ENCODE results near the gene TMED8. TPM values are rescaled to one million over a fixed set of nuclear protein-coding genes. Genes with fewer than 3 reads are reported as not detected.

The TMED8 gene
- total and polyA plus RNA-seq, 7 experiments from 2014 or later = 2.4 to 18.6 (median 6.0) TPM

GRCh38 chr14:77325746-77326094, 51.2 kb downstream of the TMED8 start:
- Mint-ChIP-seq H3K9me3 (no peaks in the 10 kb centered on the region), H3K4me1 (peaks cover 6 to 13% (median 11%) of the 10 kb centered on the region in 7 donors), H3K27me3 (no peaks in the 10 kb centered on the region), H3K27ac (no peak overlapping the region), H3K4me3 (no peak overlapping the region), H3K36me3 (no peaks in the 10 kb centered on the region)
- DNase-seq (no peak), ATAC-seq (no peak)
- no peaks in the 10 kb centered on the region for H3K4me1 ChIP-seq (ENCODE audit: control insufficient read depth in 2 of 2, insufficient read depth in 2 of 2, low read length in 2 of 2)
- H3K9me3 ChIP-seq (ENCODE audit: control insufficient read depth in 2 of 3, low read length in 3 of 3) = no peaks in the 10 kb centered on the region
- no peaks in the 10 kb centered on the region for H3K27me3 ChIP-seq (ENCODE audit: control insufficient read depth in 2 of 2, insufficient read depth in 2 of 2, low read length in 2 of 2)
- no peaks in the 10 kb centered on the region for H3K36me3 ChIP-seq (ENCODE audit: control insufficient read depth in 2 of 3, insufficient read depth in 3 of 3, low read length in 3 of 3)
- H3K27ac ChIP-seq (ENCODE audit: low read depth, low read length) = no peak overlapping the region
- CTCF ChIA-PET = interaction anchor here (0.6 to 1.7 kb wide), 2 partner anchors 10 to 18 kb away, joined by 3 read pairs; no protein-coding TSS in a partner anchor
- H3K4me3 ChIP-seq (ENCODE audit: low read length) = no peak overlapping the region
- intact Hi-C loops (cut with micrococcal nuclease) = loop anchor here in 1 of 2 donors (10.0 kb wide), 1 partner anchor 201 kb away; no protein-coding TSS in a partner anchor
- POLR2A ChIA-PET = no interaction called here

- Histone ChIP-seq H3K4me3 (ENCODE audit: low read length) (no peak overlapping the region), H3K27ac (ENCODE audit: low read depth, low read length) (no peak overlapping the region), H3K4me1 (ENCODE audit: control insufficient read depth in 2 of 2, insufficient read depth in 2 of 2, low read length in 2 of 2) (peaks cover 0 to 1% of the 10 kb centered on the region in 2 donors), H3K27me3 (ENCODE audit: control insufficient read depth in 2 of 2, insufficient read depth in 2 of 2, low read length in 2 of 2) (no peaks in the 10 kb centered on the region), H3K36me3 (ENCODE audit: control insufficient read depth in 2 of 3, insufficient read depth in 3 of 3, low read length in 3 of 3) (peaks cover 0 to 3% (median 0%) of the 10 kb centered on the region in 3 experiments), H3K9me3 (ENCODE audit: control insufficient read depth in 2 of 3, low read length in 3 of 3) (no peaks in the 10 kb centered on the region)
- CTCF ChIA-PET = interaction anchor here (1.7 kb wide), 1 partner anchor 10 kb away, joined by 3 read pairs; no protein-coding TSS in a partner anchor
- DNase-seq (no peak), ATAC-seq (no peak)
- intact Hi-C loops (cut with micrococcal nuclease) = loop anchor here (5.0 to 10.0 kb wide), 4 partner anchors 200 to 1173 kb away; partner anchors contain the start of gene GPATCH2L (in 1 of the 2)
- H3K9me3 Mint-ChIP-seq = no peaks in the 10 kb centered on the region
- H3K4me3 Mint-ChIP-seq = no peak overlapping the region
- H3K27me3 Mint-ChIP-seq = no peaks in the 10 kb centered on the region
- peaks cover 8 to 15% (median 14%) of the 10 kb centered on the region in 7 donors for H3K4me1 Mint-ChIP-seq
- no peak overlapping the region for H3K27ac Mint-ChIP-seq
- POLR2A ChIA-PET = no interaction called here
- no peaks in the 10 kb centered on the region for H3K36me3 Mint-ChIP-seq
Observed at GRCh38 chr14:77324816-77325745, 51.8 kb downstream of the TMED8 start.

GRCh38 chr14:77324289-77324688, 52.6 kb downstream of the TMED8 start:
- Mint-ChIP-seq H3K36me3 (no peaks in the 10 kb centered on the region), H3K9me3 (no peaks in the 10 kb centered on the region), H3K4me1 (peaks cover 14 to 21% (median 17%) of the 10 kb centered on the region in 7 donors), H3K27me3 (no peaks in the 10 kb centered on the region), H3K4me3 (no peak overlapping the region), H3K27ac (no peak overlapping the region)
- H3K4me3 ChIP-seq (ENCODE audit: low read length) = no peak overlapping the region
- H3K9me3 ChIP-seq (ENCODE audit: control insufficient read depth in 2 of 3, low read length in 3 of 3) = no peaks in the 10 kb centered on the region
- no peak overlapping the region for H3K27ac ChIP-seq (ENCODE audit: low read depth, low read length)
- ChIA-PET CTCF (interaction anchor here (0.6 kb wide), 1 partner anchor 400 kb away, joined by 3 read pairs; no protein-coding TSS in a partner anchor), POLR2A (no interaction called here)
- intact Hi-C loops (cut with micrococcal nuclease) = loop anchor here (5.0 to 10.0 kb wide), 4 partner anchors 199 to 1172 kb away; partner anchors contain the start of gene GPATCH2L (in 1 of the 2)
- no peak for ATAC-seq
- peaks cover 0 to 6% of the 10 kb centered on the region in 2 donors for H3K4me1 ChIP-seq (ENCODE audit: control insufficient read depth in 2 of 2, insufficient read depth in 2 of 2, low read length in 2 of 2)
- peaks cover 0 to 3% (median 0%) of the 10 kb centered on the region in 3 experiments for H3K36me3 ChIP-seq (ENCODE audit: control insufficient read depth in 2 of 3, insufficient read depth in 3 of 3, low read length in 3 of 3)
- no peak for DNase-seq
- no peaks in the 10 kb centered on the region for H3K27me3 ChIP-seq (ENCODE audit: control insufficient read depth in 2 of 2, insufficient read depth in 2 of 2, low read length in 2 of 2)

GRCh38 chr14:77323571-77323970, 53.3 kb downstream of the TMED8 start:
- ATAC-seq = no peak
- H3K27me3 Mint-ChIP-seq = no peaks in the 10 kb centered on the region

GRCh38 chr14:77322951-77323350, 53.9 kb downstream of the TMED8 start:
- DNase-seq = no peak
- intact Hi-C loops (cut with micrococcal nuclease) = loop anchor here (5.0 to 10.0 kb wide), 4 partner anchors 198 to 1171 kb away; partner anchors contain the start of gene GPATCH2L (in 1 of the 2)

More at GRCh38 chr14:77323571-77323970, 53.3 kb downstream of the TMED8 start:
- Histone ChIP-seq H3K4me3 (ENCODE audit: low read length) (no peak overlapping the region), H3K27me3 (ENCODE audit: control insufficient read depth in 2 of 2, insufficient read depth in 2 of 2, low read length in 2 of 2) (no peaks in the 10 kb centered on the region), H3K9me3 (ENCODE audit: control insufficient read depth in 2 of 3, low read length in 3 of 3) (no peaks in the 10 kb centered on the region), H3K4me1 (ENCODE audit: control insufficient read depth in 2 of 2, insufficient read depth in 2 of 2, low read length in 2 of 2) (peaks cover 0 to 6% of the 10 kb centered on the region in 2 donors), H3K36me3 (ENCODE audit: control insufficient read depth in 2 of 3, insufficient read depth in 3 of 3, low read length in 3 of 3) (peaks cover 0 to 3% (median 0%) of the 10 kb centered on the region in 3 experiments), H3K27ac (ENCODE audit: low read depth, low read length) (no peak overlapping the region)
- H3K36me3 Mint-ChIP-seq = no peaks in the 10 kb centered on the region
- intact Hi-C loops (cut with micrococcal nuclease) = loop anchor here (5.0 to 10.0 kb wide), 4 partner anchors 199 to 1171 kb away; partner anchors contain the start of gene GPATCH2L (in 1 of the 2)
- CTCF ChIA-PET = interaction anchor here (0.6 kb wide), 1 partner anchor 280 kb away, joined by 3 read pairs; no protein-coding TSS in a partner anchor
- POLR2A ChIA-PET = no interaction called here
- no peak overlapping the region for H3K27ac Mint-ChIP-seq
- no peaks in the 10 kb centered on the region for H3K9me3 Mint-ChIP-seq
- peaks cover 14 to 21% (median 17%) of the 10 kb centered on the region in 7 donors for H3K4me1 Mint-ChIP-seq
- H3K4me3 Mint-ChIP-seq = no peak overlapping the region
- DNase-seq = no peak

GRCh38 chr14:77322250-77322902, 54.5 kb downstream of the TMED8 start:
- Histone ChIP-seq H3K4me1 (ENCODE audit: control insufficient read depth in 2 of 2, insufficient read depth in 2 of 2, low read length in 2 of 2) (peaks cover 0 to 6% of the 10 kb centered on the region in 2 donors), H3K9me3 (ENCODE audit: control insufficient read depth in 2 of 3, low read length in 3 of 3) (no peaks in the 10 kb centered on the region), H3K4me3 (ENCODE audit: low read length) (peak overlapping the region; percentile 97), H3K27me3 (ENCODE audit: control insufficient read depth in 2 of 2, insufficient read depth in 2 of 2, low read length in 2 of 2) (no peaks in the 10 kb centered on the region), H3K36me3 (ENCODE audit: control insufficient read depth in 2 of 3, insufficient read depth in 3 of 3, low read length in 3 of 3) (peaks cover 0 to 3% (median 0%) of the 10 kb centered on the region in 3 experiments), H3K27ac (ENCODE audit: low read depth, low read length) (peak overlapping the region; percentile 93)
- Mint-ChIP-seq H3K4me3 (peak overlapping the region; percentile 94 to 99 (median 98)), H3K4me1 (peaks cover 12 to 21% (median 17%) of the 10 kb centered on the region in 7 donors), H3K27me3 (no peaks in the 10 kb centered on the region), H3K9me3 (no peaks in the 10 kb centered on the region), H3K36me3 (no peaks in the 10 kb centered on the region), H3K27ac (peak overlapping the region; percentile 95 to 99 (median 99))
- CTCF ChIA-PET = interaction anchor here (1.0 to 1.3 kb wide), 2 partner anchors 55 kb away, joined by 3 to 4 read pairs; partner anchors contain the start of genes SAMD15 and TMED8
- POLR2A ChIA-PET = interaction anchor here (1.0 to 1.8 kb wide), 3 partner anchors 55 to 402 kb away, joined by 3 to 9 read pairs (median 3); partner anchors contain the start of genes SAMD15 and TMED8
- ATAC-seq = no peak
- DNase-seq = no peak
- intact Hi-C loops (cut with micrococcal nuclease) = loop anchor here (5.0 to 10.0 kb wide), 4 partner anchors 198 to 1170 kb away; partner anchors contain the start of gene GPATCH2L (in 1 of the 2)

More at GRCh38 chr14:77322951-77323350, 53.9 kb downstream of the TMED8 start:
- Mint-ChIP-seq H3K36me3 (no peaks in the 10 kb centered on the region), H3K9me3 (no peaks in the 10 kb centered on the region), H3K4me1 (peaks cover 14 to 21% (median 17%) of the 10 kb centered on the region in 7 donors), H3K27me3 (no peaks in the 10 kb centered on the region), H3K27ac (no peak overlapping the region), H3K4me3 (peak overlapping the region in 1 of 10 donors; percentile 94)
- H3K27ac ChIP-seq (ENCODE audit: low read depth, low read length) = no peak overlapping the region
- ChIA-PET POLR2A (interaction anchor here (1.3 kb wide), 1 partner anchor 131 kb away, joined by 3 read pairs; no protein-coding TSS in a partner anchor), CTCF (interaction anchor here (1.0 kb wide), 1 partner anchor 54 kb away, joined by 3 read pairs; the partner anchor contains the start of genes SAMD15 and TMED8)
- no peak for ATAC-seq
- no peaks in the 10 kb centered on the region for H3K9me3 ChIP-seq (ENCODE audit: control insufficient read depth in 2 of 3, low read length in 3 of 3)
- H3K36me3 ChIP-seq (ENCODE audit: control insufficient read depth in 2 of 3, insufficient read depth in 3 of 3, low read length in 3 of 3) = peaks cover 0 to 3% (median 0%) of the 10 kb centered on the region in 3 experiments
- no peaks in the 10 kb centered on the region for H3K27me3 ChIP-seq (ENCODE audit: control insufficient read depth in 2 of 2, insufficient read depth in 2 of 2, low read length in 2 of 2)
- H3K4me1 ChIP-seq (ENCODE audit: control insufficient read depth in 2 of 2, insufficient read depth in 2 of 2, low read length in 2 of 2) = peaks cover 0 to 6% of the 10 kb centered on the region in 2 donors
- H3K4me3 ChIP-seq (ENCODE audit: low read length) = no peak overlapping the region
